Endothelial cell (in vitro differentiated cells): ENCODE results near the gene DNAH11. TPM values are rescaled to one million over a fixed set of nuclear protein-coding genes. Genes with fewer than 3 reads are reported as not detected.
"Not testable (repeated sequence)": the region's sequence is repeated elsewhere in the genome, so short reads cannot be mapped to it uniquely, and the experiment has no call there.

Source experiments
- DNase-seq: peaks from one replicate; pipeline ENCODE4 v3.0.0; 2021; ENCODE audit warnings: low spot score
- H3K27ac Mint-ChIP-seq: one replicate; pipeline ENCODE4 v1.8.0; 2021; ENCODE audit warnings: mixed read lengths, inconsistent platforms; ENCODE audit not compliant: unreplicated experiment
- H3K27me3 Mint-ChIP-seq: one replicate; pipeline ENCODE4 v1.8.0; 2021; ENCODE audit warnings: mild to moderate bottlenecking, moderate library complexity, mixed read lengths, inconsistent platforms; ENCODE audit not compliant: unreplicated experiment
- H3K36me3 Mint-ChIP-seq: one replicate; pipeline ENCODE4 v1.8.0; 2021; ENCODE audit warnings: mild to moderate bottlenecking, low read depth, mixed read lengths, inconsistent platforms; ENCODE audit not compliant: unreplicated experiment
- H3K4me1 Mint-ChIP-seq: one replicate; pipeline ENCODE4 v1.8.0; 2021; ENCODE audit warnings: mild to moderate bottlenecking, mixed read lengths, inconsistent platforms; ENCODE audit not compliant: unreplicated experiment
- H3K4me3 Mint-ChIP-seq: one replicate; pipeline ENCODE4 v1.8.0; 2021; ENCODE audit warnings: mild to moderate bottlenecking, mixed read lengths, inconsistent platforms; ENCODE audit not compliant: unreplicated experiment
- H3K9me3 Mint-ChIP-seq: one replicate; pipeline ENCODE4 v1.8.0; 2021; ENCODE audit warnings: mixed read lengths, inconsistent platforms; ENCODE audit not compliant: unreplicated experiment
- CTCF ChIP-seq: fragments of 200-600 bp; sonication (generic); IDR thresholded peaks from one replicate; pipeline ENCODE4 v1.5.0; 2021; ENCODE audit warnings: antibody characterized with exemption; ENCODE audit not compliant: unreplicated experiment
- total RNA-seq: library from RNA; stranded (reverse); fragmentation: NEBNext Ultra II Directional; extraction: Animal tissue kit (Norgen Biotek cat#: 25700); gene quantifications from one replicate; pipeline ENCODE4 v1.2.1, GENCODE V29; 2021; ENCODE audit not compliant: unreplicated experiment

Gene DNAH11
- total RNA-seq, 1 donor from 2014 or later = 0.18 TPM

GRCh38 chr7:21883069-21883468 lies 340.2 kb downstream of the DNAH11 start:
- no peaks in the 10 kb centered on the region for H3K9me3 Mint-ChIP-seq
- peaks cover 5% of the 10 kb centered on the region for H3K4me1 Mint-ChIP-seq
- H3K27ac Mint-ChIP-seq = no peak overlapping the region
- H3K4me3 Mint-ChIP-seq = no peak overlapping the region
- no peak for DNase-seq
- TF ChIP-seq CTCF = no peak
- H3K36me3 Mint-ChIP-seq = no peaks in the 10 kb centered on the region
- no peaks in the 10 kb centered on the region for H3K27me3 Mint-ChIP-seq

- H3K27me3 Mint-ChIP-seq, H3K36me3 Mint-ChIP-seq, H3K4me1 Mint-ChIP-seq, H3K9me3 Mint-ChIP-seq, H3K4me3 Mint-ChIP-seq, H3K27ac Mint-ChIP-seq, DNase-seq: not testable (repeated sequence)
Observed at GRCh38 chr7:21883501-21883900, 340.7 kb downstream of the DNAH11 start.

- TF ChIP-seq CTCF = no peak
- Mint-ChIP-seq H3K27me3 (no peaks in the 10 kb centered on the region), H3K27ac (no peak overlapping the region), H3K4me1 (peaks cover 5% of the 10 kb centered on the region), H3K4me3 (no peak overlapping the region), H3K36me3 (no peaks in the 10 kb centered on the region), H3K9me3 (no peaks in the 10 kb centered on the region)
- no peak for DNase-seq
Observed at GRCh38 chr7:21884496-21884895, 341.7 kb downstream of the DNAH11 start.

GRCh38 chr7:21886396-21886795 lies 343.6 kb downstream of the DNAH11 start:
- DNase-seq = peak; percentile 9

GRCh38 chr7:21887353-21887752 lies 344.5 kb downstream of the DNAH11 start:
- H3K4me3 Mint-ChIP-seq = no peak overlapping the region
- no peak for DNase-seq

More at GRCh38 chr7:21886396-21886795, 343.6 kb downstream of the DNAH11 start:
- Mint-ChIP-seq H3K36me3 (no peaks in the 10 kb centered on the region), H3K27ac (no peak overlapping the region), H3K27me3 (no peaks in the 10 kb centered on the region), H3K9me3 (no peaks in the 10 kb centered on the region), H3K4me1 (peaks cover 5% of the 10 kb centered on the region), H3K4me3 (no peak overlapping the region)
- no peak for TF ChIP-seq CTCF

More at GRCh38 chr7:21887353-21887752, 344.5 kb downstream of the DNAH11 start:
- Mint-ChIP-seq H3K36me3 (no peaks in the 10 kb centered on the region), H3K27me3 (no peaks in the 10 kb centered on the region), H3K9me3 (no peaks in the 10 kb centered on the region), H3K27ac (no peak overlapping the region), H3K4me1 (no peaks in the 10 kb centered on the region)
- no peak for TF ChIP-seq CTCF
